GM23338 (cell line): ENCODE measurements around the gene PIMREG. TPM values are rescaled to one million over a fixed set of nuclear protein-coding genes. Genes with fewer than 3 reads are reported as not detected.

Experiments
- ATAC-seq: fragments of 200-7000 bp; cut with Tn5 transposase; 3 replicates; pipeline ENCODE4 v1.9.1; 2020
- DNase-seq: peaks from one replicate; pipeline ENCODE4 v3.0.0-alpha.2; 2015; ENCODE audit warnings: low spot score
- H2AFZ ChIP-seq: fragments of 200-600 bp; sonication (generic); 2 replicates; pipeline ENCODE4 v1.8.0; 2016; ENCODE audit warnings: antibody characterized with exemption, mild to moderate bottlenecking, moderate library complexity
- H3F3A ChIP-seq: fragments of 200-600 bp; sonication (generic); replicated peaks from 2 replicates; pipeline ENCODE4 v1.8.0; 2017; ENCODE audit warnings: antibody characterized with exemption, mixed run types, low read depth
- H3K27ac ChIP-seq: fragments of 200-600 bp; sonication (generic); 2 replicates; pipeline ENCODE4 v1.6.1; 2016; ENCODE audit warnings: low read depth
- H3K27me3 ChIP-seq: fragments of 200-600 bp; sonication (generic); 2 replicates; pipeline ENCODE4 v1.8.0; 2016; ENCODE audit warnings: mild to moderate bottlenecking, mixed run types, moderate library complexity; ENCODE audit not compliant: insufficient read depth
- H3K36me3 ChIP-seq: fragments of 200-600 bp; sonication (generic); 2 replicates; pipeline ENCODE4 v1.8.0; 2016; ENCODE audit warnings: mild to moderate bottlenecking; ENCODE audit not compliant: insufficient read depth
- H3K4me1 ChIP-seq: fragments of 200-600 bp; sonication (generic); 2 replicates; pipeline ENCODE4 v1.8.0; 2016; ENCODE audit warnings: mild to moderate bottlenecking, moderate library complexity; ENCODE audit not compliant: insufficient read depth
- H3K4me2 ChIP-seq: fragments of 200-600 bp; sonication (generic); 2 replicates; pipeline ENCODE4 v1.7.1; 2017; ENCODE audit warnings: mixed run types
- H3K4me3 ChIP-seq: fragments of 200-600 bp; sonication (generic); 2 replicates; pipeline ENCODE4 v1.6.1; 2016; ENCODE audit warnings: mixed run types
- H3K79me2 ChIP-seq: fragments of 200-600 bp; sonication (generic); replicated peaks from 2 replicates; pipeline ENCODE4 v1.8.0; 2017; ENCODE audit warnings: mild to moderate bottlenecking; ENCODE audit not compliant: insufficient read depth
- H3K9me2 ChIP-seq: fragments of 200-600 bp; sonication (generic); 2 replicates; pipeline ENCODE4 v1.8.0; 2017; ENCODE audit not compliant: insufficient read depth
- H4K20me1 ChIP-seq: fragments of 200-600 bp; sonication (generic); replicated peaks from 2 replicates; pipeline ENCODE4 v1.8.0; 2017; ENCODE audit warnings: mild to moderate bottlenecking; ENCODE audit not compliant: insufficient read depth
- H3K27ac Mint-ChIP-seq: 2 replicates; pipeline ENCODE4 v1.8.0; 2020; ENCODE audit warnings: inconsistent platforms, mild to moderate bottlenecking, moderate library complexity, mixed read lengths
- H3K27me3 Mint-ChIP-seq: 3 replicates; pipeline ENCODE4 v1.8.0; 2022; ENCODE audit warnings: low read depth, mild to moderate bottlenecking, moderate library complexity, mixed read lengths, inconsistent platforms; ENCODE audit not compliant: insufficient read depth, poor library complexity
- H3K36me3 Mint-ChIP-seq: 3 replicates; pipeline ENCODE4 v1.8.0; 2021; ENCODE audit warnings: low read depth, mild to moderate bottlenecking, inconsistent platforms, moderate library complexity, mixed read lengths
- H3K4me1 Mint-ChIP-seq: 3 replicates; pipeline ENCODE4 v1.8.0; 2020; ENCODE audit warnings: mild to moderate bottlenecking, inconsistent platforms, mixed read lengths
- H3K4me3 Mint-ChIP-seq: 3 replicates; pipeline ENCODE4 v1.8.0; 2021; ENCODE audit warnings: moderate library complexity, mild to moderate bottlenecking, inconsistent platforms, mixed read lengths
- H3K9me3 Mint-ChIP-seq: 3 replicates; pipeline ENCODE4 v1.8.0; 2020; ENCODE audit warnings: moderate library complexity, mild to moderate bottlenecking, inconsistent platforms, mixed read lengths
- CREB1 ChIP-seq: fragments of 250-450 bp; sonication (Bioruptor Pico); IDR thresholded peaks from 2 replicates; pipeline ENCODE4 v1.5.0; 2020; ENCODE audit warnings: low read depth, mild to moderate bottlenecking, moderate library complexity
- CTCF ChIP-seq, 2 experiments: fragments of 200-600 bp in 1 of 2; sonication (generic) in 1 of 2; conservative IDR thresholded peaks; 2 replicates each; pipeline versions ENCODE4 v1.5.1 to v1.6.1; 2016 to 2017; ENCODE audit warnings: antibody characterized with exemption in 2 of 2, low read depth in 2 of 2, mild to moderate bottlenecking in 2 of 2, moderate library complexity in 1 of 2
- ETS1 ChIP-seq: IDR thresholded peaks from 2 replicates; pipeline ENCODE4 v1.6.1; 2016; ENCODE audit warnings: antibody characterized with exemption
- EZH2 ChIP-seq: fragments of 200-600 bp; sonication (generic); IDR thresholded peaks from one replicate; pipeline ENCODE4 v1.8.0; 2017; ENCODE audit warnings: antibody characterized with exemption, mild to moderate bottlenecking, low read depth; ENCODE audit not compliant: unreplicated experiment
- EZH2phosphoT487 ChIP-seq: fragments of 200-600 bp; sonication (generic); IDR thresholded peaks from one replicate; pipeline ENCODE4 v1.8.1; 2018; ENCODE audit warnings: antibody characterized with exemption; ENCODE audit not compliant: unreplicated experiment
- JUNB ChIP-seq: IDR thresholded peaks from one replicate; pipeline ENCODE4 v1.6.1; 2016; ENCODE audit warnings: antibody characterized with exemption; ENCODE audit not compliant: unreplicated experiment
- POLR2AphosphoS5 ChIP-seq: IDR thresholded peaks from 2 replicates; pipeline ENCODE4 v1.6.1; 2016; ENCODE audit warnings: antibody characterized with exemption, low read depth
- REST ChIP-seq: IDR thresholded peaks from one replicate; pipeline ENCODE4 v1.6.1; 2018; ENCODE audit warnings: antibody characterized with exemption; ENCODE audit not compliant: unreplicated experiment
- STAT1 ChIP-seq: IDR thresholded peaks from one replicate; pipeline ENCODE4 v1.6.1; 2016; ENCODE audit warnings: antibody characterized with exemption; ENCODE audit not compliant: unreplicated experiment
- ZNF114 ChIP-seq: fragments of 250-450 bp; sonication (Bioruptor Pico); IDR thresholded peaks from 2 replicates; pipeline ENCODE4 v1.5.0; 2020; ENCODE audit warnings: mild to moderate bottlenecking, moderate library complexity
- ZNF331 ChIP-seq: fragments of 250-450 bp; sonication (Bioruptor Pico); IDR thresholded peaks from 2 replicates; pipeline ENCODE4 v1.5.0; 2020; ENCODE audit warnings: low read depth, mild to moderate bottlenecking, moderate library complexity
- ZNF462 ChIP-seq: fragments of 250-450 bp; sonication (Bioruptor Pico); IDR thresholded peaks from 2 replicates; pipeline ENCODE4 v1.5.0; 2020; ENCODE audit warnings: mild to moderate bottlenecking, moderate library complexity
- polyA plus RNA-seq: library from polyadenylated mRNA; unstranded; fragments of >200 nt; fragmentation: Nextera tagmentation; extraction: Ambion mirVana; gene quantifications from 2 replicates; pipeline ENCODE4 v1.2.1, GENCODE V29; 2016
- total RNA-seq: library from RNA; depleted of rRNA; stranded (reverse); fragments of >200 nt; shearing (Covaris generic); gene quantifications from 2 replicates; pipeline ENCODE4 v1.2.3, GENCODE V29; 2014

The PIMREG gene
- total and polyA plus RNA-seq, 2 experiments from 2014 or later: 87.8 to 144 TPM

- TF ChIP-seq ZNF462 (CRISPR knock-in tag): no peak
- TF ChIP-seq ZNF114 (CRISPR knock-in tag): no peak
Observed at GRCh38 chr17:6428207-6428965, 15.9 kb upstream of the PIMREG start (continued).

GRCh38 chr17:6429266-6429665 is 15.0 kb upstream of the PIMREG start:
- H3K27me3 ChIP-seq: no peaks in the 10 kb centered on the region
- no peaks in the 10 kb centered on the region for H3F3A ChIP-seq
- DNase-seq (no peak), ATAC-seq (no peak)
- Mint-ChIP-seq H3K4me3 (no peak overlapping the region), H3K27ac (no peak overlapping the region), H3K4me1 (no peaks in the 10 kb centered on the region; the same call in 2 of the 3 replicates), H3K27me3 (peaks cover 4% of the 10 kb centered on the region), H3K9me3 (peaks cover 20% of the 10 kb centered on the region), H3K36me3 (peaks cover 13% of the 10 kb centered on the region; the same call in 2 of the 3 replicates)
- H3K9me2 ChIP-seq: no peaks in the 10 kb centered on the region
- H3K4me1 ChIP-seq: no peaks in the 10 kb centered on the region
- no peaks in the 10 kb centered on the region for H3K79me2 ChIP-seq
- H3K4me2 ChIP-seq: no peak overlapping the region
- 0 out of 2 replicates have a peak, but pooled peaks cover 3% of the 10 kb centered on the region for H3K36me3 ChIP-seq
- H4K20me1 ChIP-seq: no peaks in the 10 kb centered on the region
- H3K4me3 ChIP-seq: no peak overlapping the region
- no peak overlapping the region for H3K27ac ChIP-seq
- no peak overlapping the region for H2AFZ ChIP-seq
- TF ChIP-seq CTCF (conservative IDR thresholded peaks at IDR 0.05; ENCODE audit: low read depth in 2 of 2): no peak
- TF ChIP-seq CREB1 (CRISPR knock-in tag): no peak
- TF ChIP-seq ZNF331: no peak
- TF ChIP-seq ZNF114 (CRISPR knock-in tag): no peak
- TF ChIP-seq POLR2AphosphoS5: no peak
- no peak for TF ChIP-seq REST
- no peak for TF ChIP-seq EZH2
- TF ChIP-seq EZH2phosphoT487: no peak
- TF ChIP-seq STAT1: no peak
- TF ChIP-seq JUNB: no peak
- no peak for TF ChIP-seq ETS1
